GM06990 (cell line): Measurements from ENCODE around the gene BSCL2.
A peak's percentile ranks its signal among the peaks of the same experiment; 100 is the strongest.
"Not testable (repeated sequence)": the region's sequence is repeated elsewhere in the genome, so short reads cannot be mapped to it uniquely, and the experiment has no call there.

ENCODE experiments used
- DNase-seq: peaks from one replicate; pipeline ENCODE4 v3.0.0-alpha.2; 2011; ENCODE audit not compliant: insufficient read length; ENCODE audit errors: extremely low read depth
- H3K27me3 ChIP-seq: replicated peaks from 2 replicates; pipeline ENCODE4 v1.6.0; 2011; ENCODE audit warnings: low read length; ENCODE audit not compliant: control insufficient read depth, insufficient read depth
- H3K36me3 ChIP-seq: 2 replicates; pipeline ENCODE4 v1.5.1; 2011; ENCODE audit warnings: low read length; ENCODE audit not compliant: control insufficient read depth, insufficient read depth
- H3K4me3 ChIP-seq: replicated peaks from 2 replicates; pipeline ENCODE4 v1.5.1; 2011; ENCODE audit warnings: low read depth, mild to moderate bottlenecking, control low read depth, low read length
- TF ChIP-seq, protein P1 (sequence below): IDR thresholded peaks from 2 replicates; pipeline ENCODE4 v1.5.1; 2011; ENCODE audit warnings: low read length, control low read depth, mild to moderate bottlenecking, inconsistent platforms; ENCODE audit not compliant: insufficient read depth, poor library complexity, severe bottlenecking

The BSCL2 gene

GRCh38 chr11:62665075-62665598 is 42.1 kb downstream of the BSCL2 start, which contains the start of the genes C11orf98 and CSKMT:
C11orf98 (minus strand) TSS chr11:62665210; CDS start chr11:62665169, 41 bp downstream.
CSKMT (plus strand) TSS chr11:62665312; CDS start chr11:62665880, 568 bp downstream.
- Histone ChIP-seq H3K4me3 (peak within 1 kb of the TSS; percentile 78), H3K27me3 (no peaks in the 10 kb centered on the region), H3K36me3 (peaks cover 15% of the 10 kb centered on the region)
- TF ChIP-seq, protein P1, sequence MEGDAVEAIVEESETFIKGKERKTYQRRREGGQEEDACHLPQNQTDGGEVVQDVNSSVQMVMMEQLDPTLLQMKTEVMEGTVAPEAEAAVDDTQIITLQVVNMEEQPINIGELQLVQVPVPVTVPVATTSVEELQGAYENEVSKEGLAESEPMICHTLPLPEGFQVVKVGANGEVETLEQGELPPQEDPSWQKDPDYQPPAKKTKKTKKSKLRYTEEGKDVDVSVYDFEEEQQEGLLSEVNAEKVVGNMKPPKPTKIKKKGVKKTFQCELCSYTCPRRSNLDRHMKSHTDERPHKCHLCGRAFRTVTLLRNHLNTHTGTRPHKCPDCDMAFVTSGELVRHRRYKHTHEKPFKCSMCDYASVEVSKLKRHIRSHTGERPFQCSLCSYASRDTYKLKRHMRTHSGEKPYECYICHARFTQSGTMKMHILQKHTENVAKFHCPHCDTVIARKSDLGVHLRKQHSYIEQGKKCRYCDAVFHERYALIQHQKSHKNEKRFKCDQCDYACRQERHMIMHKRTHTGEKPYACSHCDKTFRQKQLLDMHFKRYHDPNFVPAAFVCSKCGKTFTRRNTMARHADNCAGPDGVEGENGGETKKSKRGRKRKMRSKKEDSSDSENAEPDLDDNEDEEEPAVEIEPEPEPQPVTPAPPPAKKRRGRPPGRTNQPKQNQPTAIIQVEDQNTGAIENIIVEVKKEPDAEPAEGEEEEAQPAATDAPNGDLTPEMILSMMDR = no peak
- peak; percentile 96 for DNase-seq

DNA sequence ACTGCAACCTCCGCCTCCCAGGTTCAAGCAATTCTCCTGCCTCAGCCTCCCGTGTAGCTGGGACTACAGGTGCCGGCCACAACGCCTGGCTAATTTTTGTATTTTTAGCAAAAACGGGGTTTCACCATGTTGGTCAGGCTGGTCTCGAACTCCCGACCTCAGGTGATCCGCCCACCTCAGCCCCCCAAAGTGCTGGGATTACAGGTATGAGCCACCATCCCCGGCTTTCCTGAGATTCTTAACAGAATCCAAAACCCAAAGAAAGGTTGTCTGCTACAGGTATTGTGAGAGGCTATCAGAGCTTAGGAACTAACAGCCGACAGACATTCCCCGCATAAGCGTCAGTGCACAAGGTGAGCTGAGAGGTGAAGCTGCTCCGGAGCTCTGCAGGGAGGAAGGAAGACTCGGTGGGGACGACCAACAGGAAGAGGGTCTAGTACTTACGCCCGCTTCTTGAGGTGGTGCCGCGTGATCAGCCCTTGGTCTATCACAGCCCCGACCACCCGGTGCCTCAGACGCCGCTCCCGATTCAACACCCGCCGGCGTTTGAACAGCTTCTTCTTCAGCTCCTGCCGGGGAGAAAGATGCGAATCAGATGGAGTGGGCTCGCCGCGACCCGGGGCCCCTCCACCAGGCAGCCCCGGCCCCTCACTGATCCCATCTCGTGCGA is 42.7 kb downstream of the BSCL2 start:
- no peaks in the 10 kb centered on the region for H3K27me3 ChIP-seq
- peaks cover 15% of the 10 kb centered on the region for H3K36me3 ChIP-seq
- DNase-seq = no peak
- peak overlapping the region; percentile 78 for H3K4me3 ChIP-seq
- TF ChIP-seq, protein P1 = no peak

- no peak for DNase-seq
- Histone ChIP-seq H3K4me3 (no peak overlapping the region), H3K36me3 (no peaks in the 10 kb centered on the region), H3K27me3 (no peaks in the 10 kb centered on the region)
- TF ChIP-seq, protein P1 = no peak
Measured at GRCh38 chr11:62656796-62657429, 50.3 kb downstream of the BSCL2 start.

DNA sequence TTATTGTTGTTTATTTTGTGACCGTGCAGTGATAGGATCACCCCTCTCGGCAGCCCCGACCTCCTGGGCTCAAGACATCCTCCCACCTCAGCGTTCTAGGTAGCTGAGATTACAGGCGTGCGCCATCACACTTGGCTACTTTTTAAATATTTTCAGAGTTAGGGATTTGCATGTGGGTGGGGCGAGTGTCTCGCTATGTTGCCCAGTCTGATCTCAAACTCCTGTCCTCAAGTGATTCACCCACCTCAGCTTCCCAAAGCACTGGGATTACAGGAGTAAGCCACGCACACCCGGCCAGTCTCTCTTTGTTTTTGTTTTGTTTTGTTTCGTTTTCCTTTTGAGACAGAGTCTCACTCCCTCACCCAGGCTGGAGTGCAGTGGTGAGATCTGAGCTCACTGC is 52.9 kb downstream of the BSCL2 start:
- no peak overlapping the region for H3K4me3 ChIP-seq
- peaks cover 5% of the 10 kb centered on the region for H3K36me3 ChIP-seq
- DNase-seq = no peak
- H3K27me3 ChIP-seq = no peaks in the 10 kb centered on the region
- TF ChIP-seq, protein P1 = no peak

GRCh38 chr11:62652161-62653006 is 54.8 kb downstream of the BSCL2 start:
- Histone ChIP-seq H3K36me3 (peaks cover 19% of the 10 kb centered on the region), H3K27me3 (no peaks in the 10 kb centered on the region), H3K4me3 (peak overlapping the region; percentile 98)
- DNase-seq = no peak
- TF ChIP-seq, protein P1 = no peak

DNA sequence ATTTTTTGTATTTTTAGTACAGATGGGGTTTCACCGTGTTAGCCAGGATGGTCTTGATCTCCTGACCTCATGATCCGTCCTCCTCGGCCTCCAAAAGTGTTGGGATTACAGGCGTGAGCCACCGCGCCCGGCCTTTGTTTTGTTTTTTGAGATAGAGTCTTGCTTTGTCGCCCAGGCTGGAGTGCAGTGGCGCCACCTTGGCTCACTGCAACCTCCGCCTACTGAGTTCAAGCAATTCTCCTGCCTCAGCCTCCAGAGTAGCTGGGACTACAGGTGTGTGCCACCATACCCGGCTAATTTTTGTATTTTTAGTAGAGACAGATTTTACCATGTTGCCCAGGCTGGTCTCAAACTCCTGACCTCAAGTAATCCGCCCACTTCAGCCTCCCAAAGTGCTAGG is 56.9 kb downstream of the BSCL2 start:
- H3K27me3 ChIP-seq, H3K4me3 ChIP-seq, DNase-seq: not testable (repeated sequence)
- H3K36me3 ChIP-seq = peaks cover 19% of the 10 kb centered on the region
